Measurements from ENCODE around the gene ADD2. TPM values are rescaled to one million over a fixed set of nuclear protein-coding genes. Genes with fewer than 3 reads are reported as not detected.

The ADD2 gene
- total RNA-seq, 1 donor from 2014 or later = 4.8 TPM

DNA sequence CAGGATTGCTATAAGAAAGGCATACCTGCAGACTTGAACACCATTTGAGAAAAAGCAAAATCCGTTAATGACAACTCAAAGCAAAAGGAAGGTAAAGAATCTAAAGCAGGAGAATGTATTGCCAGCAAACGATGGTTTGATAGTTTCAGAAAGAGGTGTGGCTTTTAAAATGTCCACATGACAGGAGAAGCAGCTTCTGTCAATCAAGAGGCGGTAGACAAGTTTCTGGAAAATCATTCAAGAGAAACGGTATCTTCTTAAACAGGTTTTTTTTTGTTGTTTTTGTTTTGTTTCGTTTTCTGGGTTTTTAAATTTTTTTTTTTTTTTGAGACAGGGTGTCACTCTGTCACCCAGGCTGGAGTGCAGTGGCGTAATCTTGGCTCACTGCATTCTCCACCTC is 38.6 kb upstream of the ADD2 start:
- Histone ChIP-seq H3K4me2 (ENCODE audit: low read length) (no peak overlapping the region), H3K4me1 (ENCODE audit: insufficient read depth, low read length) (no peaks in the 10 kb centered on the region), H4K20me1 (ENCODE audit: insufficient read depth, low read length) (no peaks in the 10 kb centered on the region), H3K79me2 (ENCODE audit: insufficient read depth, low read length) (no peaks in the 10 kb centered on the region), H3K27me3 (ENCODE audit: insufficient read depth, low read length) (peaks cover 14% of the 10 kb centered on the region), H3K4me3 (ENCODE audit: insufficient read depth, low read depth, low read length) (no peak overlapping the region), H3K9ac (ENCODE audit: low read length) (no peak overlapping the region), H3K36me3 (ENCODE audit: insufficient read depth, low read length) (no peaks in the 10 kb centered on the region), H3K27ac (ENCODE audit: low read depth, low read length) (no peak overlapping the region), H3K9me3 (ENCODE audit: insufficient read depth, low read depth, low read length) (no peaks in the 10 kb centered on the region), H2AFZ (ENCODE audit: low read depth, low read length) (no peak overlapping the region)
- TF ChIP-seq EZH2 (IDR thresholded peaks at IDR 0.05; ENCODE audit: insufficient read depth, low read length) = no peak
- TF ChIP-seq, protein P1, sequence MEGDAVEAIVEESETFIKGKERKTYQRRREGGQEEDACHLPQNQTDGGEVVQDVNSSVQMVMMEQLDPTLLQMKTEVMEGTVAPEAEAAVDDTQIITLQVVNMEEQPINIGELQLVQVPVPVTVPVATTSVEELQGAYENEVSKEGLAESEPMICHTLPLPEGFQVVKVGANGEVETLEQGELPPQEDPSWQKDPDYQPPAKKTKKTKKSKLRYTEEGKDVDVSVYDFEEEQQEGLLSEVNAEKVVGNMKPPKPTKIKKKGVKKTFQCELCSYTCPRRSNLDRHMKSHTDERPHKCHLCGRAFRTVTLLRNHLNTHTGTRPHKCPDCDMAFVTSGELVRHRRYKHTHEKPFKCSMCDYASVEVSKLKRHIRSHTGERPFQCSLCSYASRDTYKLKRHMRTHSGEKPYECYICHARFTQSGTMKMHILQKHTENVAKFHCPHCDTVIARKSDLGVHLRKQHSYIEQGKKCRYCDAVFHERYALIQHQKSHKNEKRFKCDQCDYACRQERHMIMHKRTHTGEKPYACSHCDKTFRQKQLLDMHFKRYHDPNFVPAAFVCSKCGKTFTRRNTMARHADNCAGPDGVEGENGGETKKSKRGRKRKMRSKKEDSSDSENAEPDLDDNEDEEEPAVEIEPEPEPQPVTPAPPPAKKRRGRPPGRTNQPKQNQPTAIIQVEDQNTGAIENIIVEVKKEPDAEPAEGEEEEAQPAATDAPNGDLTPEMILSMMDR (IDR thresholded peaks at IDR 0.05; ENCODE audit: insufficient read depth, low read depth, low read length) = no peak
- DNase-seq (ENCODE audit: low read depth) (no peak), FAIRE-seq (no peak)
- Mint-ChIP-seq H3K27ac (ENCODE audit: unreplicated experiment) (no peak overlapping the region), H3K9me3 (ENCODE audit: unreplicated experiment) (peaks cover 3% of the 10 kb centered on the region), H3K27me3 (ENCODE audit: low read depth, unreplicated experiment) (peaks cover 11% of the 10 kb centered on the region), H3K36me3 (ENCODE audit: low read depth, unreplicated experiment) (no peaks in the 10 kb centered on the region), H3K4me3 (ENCODE audit: unreplicated experiment) (no peak overlapping the region), H3K4me1 (ENCODE audit: low read depth, unreplicated experiment) (no peaks in the 10 kb centered on the region)

- Histone ChIP-seq H3K36me3 (ENCODE audit: insufficient read depth, low read length) (no peaks in the 10 kb centered on the region), H3K9ac (ENCODE audit: low read length) (no peak overlapping the region), H2AFZ (ENCODE audit: low read depth, low read length) (no peak overlapping the region), H3K4me3 (ENCODE audit: insufficient read depth, low read depth, low read length) (no peak overlapping the region), H3K4me2 (ENCODE audit: low read length) (no peak overlapping the region), H3K27me3 (ENCODE audit: insufficient read depth, low read length) (peaks cover 15% of the 10 kb centered on the region), H4K20me1 (ENCODE audit: insufficient read depth, low read length) (no peaks in the 10 kb centered on the region), H3K79me2 (ENCODE audit: insufficient read depth, low read length) (no peaks in the 10 kb centered on the region), H3K27ac (ENCODE audit: low read depth, low read length) (no peak overlapping the region), H3K4me1 (ENCODE audit: insufficient read depth, low read length) (no peaks in the 10 kb centered on the region), H3K9me3 (ENCODE audit: insufficient read depth, low read depth, low read length) (no peaks in the 10 kb centered on the region)
- DNase-seq (ENCODE audit: low read depth) (no peak), FAIRE-seq (no peak)
- H3K4me3 Mint-ChIP-seq (ENCODE audit: unreplicated experiment) = no peak overlapping the region
- TF ChIP-seq EZH2 (IDR thresholded peaks at IDR 0.05; ENCODE audit: insufficient read depth, low read length) = no peak
- TF ChIP-seq, protein P1 (IDR thresholded peaks at IDR 0.05; ENCODE audit: insufficient read depth, low read depth, low read length) = no peak
- no peaks in the 10 kb centered on the region for H3K4me1 Mint-ChIP-seq (ENCODE audit: low read depth, unreplicated experiment)
- H3K27me3 Mint-ChIP-seq (ENCODE audit: low read depth, unreplicated experiment) = peaks cover 17% of the 10 kb centered on the region
- no peaks in the 10 kb centered on the region for H3K36me3 Mint-ChIP-seq (ENCODE audit: low read depth, unreplicated experiment)
- no peak overlapping the region for H3K27ac Mint-ChIP-seq (ENCODE audit: unreplicated experiment)
- peaks cover 6% of the 10 kb centered on the region for H3K9me3 Mint-ChIP-seq (ENCODE audit: unreplicated experiment)
These were observed 38.0 kb upstream of the ADD2 start for GRCh38 chr2:70806013-70806412.

DNA sequence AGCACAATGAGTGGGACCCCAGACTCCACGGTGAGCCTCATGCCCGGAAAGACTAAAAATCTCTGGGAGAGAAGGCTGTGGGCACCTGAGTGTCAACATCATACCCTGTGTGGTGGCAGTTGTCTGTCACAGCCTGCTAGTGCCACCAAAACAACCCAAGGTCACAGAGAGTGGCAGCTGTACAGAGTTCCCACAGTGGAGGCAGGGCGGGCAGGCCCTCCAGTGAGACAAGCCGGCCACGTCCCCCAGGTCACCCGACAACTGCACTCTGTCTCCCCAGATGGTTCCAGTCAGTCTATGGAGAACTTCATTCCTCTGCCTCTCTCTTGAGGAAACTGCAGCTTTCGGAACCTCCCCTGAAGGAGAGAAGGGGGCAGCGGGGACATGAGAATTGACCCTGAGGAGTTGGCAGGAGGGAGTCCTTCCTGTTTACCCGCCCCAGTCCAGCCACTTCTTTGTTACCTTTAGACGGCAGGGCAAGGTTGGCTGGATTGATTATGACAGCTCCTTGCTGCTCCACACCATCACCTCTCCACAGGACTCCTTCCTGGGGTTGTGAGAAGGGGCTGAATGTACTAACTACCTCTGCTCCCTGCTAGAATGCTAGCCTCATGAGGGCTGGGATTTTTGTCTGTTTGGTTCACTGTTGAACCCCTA is 33.7 kb upstream of the ADD2 start:
- Histone ChIP-seq H3K9me3 (ENCODE audit: insufficient read depth, low read depth, low read length) (no peaks in the 10 kb centered on the region), H3K27me3 (ENCODE audit: insufficient read depth, low read length) (peaks cover 21% of the 10 kb centered on the region), H3K79me2 (ENCODE audit: insufficient read depth, low read length) (no peaks in the 10 kb centered on the region), H4K20me1 (ENCODE audit: insufficient read depth, low read length) (no peaks in the 10 kb centered on the region), H3K9ac (ENCODE audit: low read length) (no peak overlapping the region), H3K27ac (ENCODE audit: low read depth, low read length) (no peak overlapping the region), H2AFZ (ENCODE audit: low read depth, low read length) (no peak overlapping the region), H3K36me3 (ENCODE audit: insufficient read depth, low read length) (no peaks in the 10 kb centered on the region), H3K4me1 (ENCODE audit: insufficient read depth, low read length) (no peaks in the 10 kb centered on the region), H3K4me2 (ENCODE audit: low read length) (no peak overlapping the region), H3K4me3 (ENCODE audit: insufficient read depth, low read depth, low read length) (no peak overlapping the region)
- no peak overlapping the region for H3K4me3 Mint-ChIP-seq (ENCODE audit: unreplicated experiment)
- H3K4me1 Mint-ChIP-seq (ENCODE audit: low read depth, unreplicated experiment) = no peaks in the 10 kb centered on the region
- H3K27me3 Mint-ChIP-seq (ENCODE audit: low read depth, unreplicated experiment) = peaks cover 17% of the 10 kb centered on the region
- H3K36me3 Mint-ChIP-seq (ENCODE audit: low read depth, unreplicated experiment) = peaks cover 4% of the 10 kb centered on the region
- H3K9me3 Mint-ChIP-seq (ENCODE audit: unreplicated experiment) = peaks cover 27% of the 10 kb centered on the region
- H3K27ac Mint-ChIP-seq (ENCODE audit: unreplicated experiment) = no peak overlapping the region
- no peak for TF ChIP-seq EZH2 (IDR thresholded peaks at IDR 0.05; ENCODE audit: insufficient read depth, low read length)
- TF ChIP-seq, protein P1 (IDR thresholded peaks at IDR 0.05; ENCODE audit: insufficient read depth, low read depth, low read length) = no peak
- FAIRE-seq (no peak), DNase-seq (ENCODE audit: low read depth) (no peak)
